Keratinocyte (primary cell): ENCODE results near the gene MRPS16. TPM values are rescaled to one million over a fixed set of nuclear protein-coding genes. Genes with fewer than 3 reads are reported as not detected.

Experiments
- DNase-seq: peaks from one replicate; pipeline ENCODE4 v3.0.0-alpha.2; 2011; ENCODE audit warnings: low read depth, missing footprints, low spot score
- FAIRE-seq: peaks from 2 replicates; lab custom pipeline; 2011; peaks lifted over from hg19 to GRCh38; lab: Jason Lieb, UNC
- H2AFZ ChIP-seq: 2 replicates; pipeline ENCODE4 v1.6.0; 2012; ENCODE audit warnings: low read length, control low read depth, inconsistent platforms; ENCODE audit not compliant: control insufficient read depth
- H3K27ac ChIP-seq: 2 replicates; pipeline ENCODE4 v1.5.1; 2011; ENCODE audit warnings: low read length; ENCODE audit not compliant: control insufficient read depth, insufficient read depth
- H3K27me3 ChIP-seq: 3 replicates; pipeline ENCODE4 v1.6.0; 2011; ENCODE audit warnings: low read length; ENCODE audit not compliant: control insufficient read depth, insufficient read depth; ENCODE audit errors: extremely low read depth
- H3K36me3 ChIP-seq, 2 experiments: 2 replicates in 1 of 2; 3 replicates in 1 of 2; pipeline ENCODE4 v1.5.1; 2011; ENCODE audit warnings: low read length in 2 of 2, mild to moderate bottlenecking in 1 of 2; ENCODE audit not compliant: control insufficient read depth in 2 of 2, insufficient read depth in 2 of 2; ENCODE audit errors: extremely low read depth in 1 of 2
- H3K4me1 ChIP-seq: 3 replicates; pipeline ENCODE4 v1.5.1; 2011; ENCODE audit warnings: low read length; ENCODE audit not compliant: control insufficient read depth, insufficient read depth; ENCODE audit errors: extremely low read depth
- H3K4me2 ChIP-seq: 3 replicates; pipeline ENCODE4 v1.6.0; 2011; ENCODE audit warnings: low read depth, low read length; ENCODE audit not compliant: control insufficient read depth, insufficient read depth; ENCODE audit errors: extremely low read depth
- H3K4me3 ChIP-seq, 3 experiments: fragments of 200-600 bp in 1 of 3; sonication (generic) in 1 of 3; 2 replicates in 2 of 3; 3 replicates in 1 of 3; pipeline ENCODE4 v1.5.1; 2011 to 2016; ENCODE audit warnings: low read length in 3 of 3, mild to moderate bottlenecking in 3 of 3, control low read depth in 2 of 3, inconsistent platforms in 1 of 3, low read depth in 1 of 3, mixed read lengths in 1 of 3, mixed run types in 1 of 3, moderate library complexity in 1 of 3; ENCODE audit not compliant: control insufficient read depth in 2 of 3, insufficient read depth in 2 of 3; ENCODE audit errors: extremely low read depth in 1 of 3
- H3K79me2 ChIP-seq: 2 replicates; pipeline ENCODE4 v1.6.0; 2012; ENCODE audit warnings: low read length; ENCODE audit not compliant: control insufficient read depth, insufficient read depth
- H3K9ac ChIP-seq: 3 replicates; pipeline ENCODE4 v1.6.0; 2011; ENCODE audit warnings: low read length; ENCODE audit not compliant: control insufficient read depth, insufficient read depth; ENCODE audit errors: extremely low read depth
- H3K9me1 ChIP-seq: 3 replicates; pipeline ENCODE4 v1.6.0; 2011; ENCODE audit warnings: low read length; ENCODE audit not compliant: control insufficient read depth, insufficient read depth; ENCODE audit errors: extremely low read depth
- H3K9me3 ChIP-seq: 2 replicates; pipeline ENCODE4 v1.5.1; 2012; ENCODE audit warnings: low read depth, low read length; ENCODE audit not compliant: control insufficient read depth
- H4K20me1 ChIP-seq: 3 replicates; pipeline ENCODE4 v1.6.0; 2011; ENCODE audit warnings: low read length; ENCODE audit not compliant: control insufficient read depth, insufficient read depth; ENCODE audit errors: extremely low read depth
- CTCF ChIP-seq, 3 experiments: IDR thresholded peaks in 1 of 3; conservative IDR thresholded peaks in 1 of 3; optimal IDR thresholded peaks in 1 of 3; 2 replicates in 2 of 3; 3 replicates in 1 of 3; pipeline versions ENCODE3 to v1.5.1; 2011; ENCODE audit warnings: low read length in 3 of 3, mild to moderate bottlenecking in 3 of 3, moderate library complexity in 2 of 3, control low read depth in 1 of 3, inconsistent platforms in 1 of 3; ENCODE audit not compliant: insufficient read depth in 2 of 3; ENCODE audit errors: extremely low read depth in 1 of 3
- EZH2 ChIP-seq: IDR thresholded peaks from one replicate; pipeline ENCODE4 v1.6.1; 2012; ENCODE audit warnings: inconsistent platforms, mild to moderate bottlenecking, low read length, moderate library complexity
- dilution Hi-C: fragments of 300-500 bp; cut with MboI; formaldehyde crosslinking; loops from one replicate; pipeline ENCODE4 v1.7.0; 2020; ENCODE audit warnings: low sequenced_read_pairs; ENCODE audit not compliant: extremely low pct_ligation_motif_present
- polyA plus RNA-seq, 5 experiments: library from polyadenylated mRNA; depleted of rRNA in 3 of 5; stranded (reverse) in 3 of 5; stranded (forward) in 1 of 5; unstranded in 1 of 5; fragments of >200 nt; gene quantifications; 1 replicate in 1 of 5; 2 replicates in 3 of 5; 3 replicates in 1 of 5; pipeline versions ENCODE4 v1.2.1 to v1.2.3, GENCODE V29; 2011 to 2012; ENCODE audit warnings: missing spikeins in 2 of 5, low read depth in 1 of 5, low replicate concordance in 1 of 5

Gene MRPS16
- polyA plus RNA-seq, 1 donor (not counting 4 experiments of a cell fraction or from before 2014, with no cell fraction given): 79.2 TPM

DNA sequence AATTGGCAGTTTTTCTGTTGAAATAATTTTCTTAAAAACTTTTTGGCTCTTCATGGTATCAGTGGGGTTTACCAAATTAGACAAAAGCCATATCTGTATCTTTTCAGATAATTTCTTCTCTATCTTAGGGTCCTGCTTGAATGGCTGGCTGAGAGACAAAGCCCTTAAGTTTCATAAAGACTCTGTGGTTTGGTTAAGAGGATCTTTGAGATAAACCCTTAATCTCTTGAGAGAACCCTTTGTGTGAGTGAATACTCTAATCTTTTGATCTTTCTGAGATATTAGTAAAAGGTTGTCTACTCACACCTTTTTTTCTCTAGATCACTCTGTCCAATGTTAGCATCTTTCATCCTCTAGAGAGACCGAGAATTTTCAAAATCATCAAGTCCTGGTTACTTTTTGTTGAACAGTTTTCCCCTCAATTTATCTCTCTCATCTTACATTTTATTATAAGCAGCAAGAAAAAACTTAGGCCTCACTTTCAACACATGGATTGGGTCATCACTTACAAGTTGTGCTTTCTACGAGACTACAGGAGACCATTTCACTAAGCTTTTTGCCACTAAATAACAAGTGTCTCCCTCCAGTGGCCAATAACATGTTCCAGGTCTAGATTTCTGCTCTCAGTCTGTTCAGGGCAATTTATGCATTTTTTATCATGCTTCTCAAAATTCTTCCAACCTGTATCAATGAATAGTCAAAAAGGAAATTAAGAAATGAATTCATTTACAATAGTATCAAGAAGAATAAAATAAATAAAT lies 33.8 kb downstream of the MRPS16 start:
- no peak overlapping the region for H3K4me2 ChIP-seq
- FAIRE-seq (peak; percentile 5), DNase-seq (no peak)
- no peaks in the 10 kb centered on the region for H3K9me3 ChIP-seq
- no peaks in the 10 kb centered on the region for H3K27me3 ChIP-seq
- no peaks in the 10 kb centered on the region for H4K20me1 ChIP-seq
- no peaks in the 10 kb centered on the region for H3K79me2 ChIP-seq
- no peak overlapping the region for H2AFZ ChIP-seq
- no peaks in the 10 kb centered on the region for H3K9me1 ChIP-seq
- no peaks in the 10 kb centered on the region for H3K4me1 ChIP-seq
- H3K36me3 ChIP-seq: peaks cover 3 to 5% of the 10 kb centered on the region in 2 experiments
- no peak overlapping the region for H3K27ac ChIP-seq
- H3K4me3 ChIP-seq: no peak overlapping the region
- TF ChIP-seq CTCF (optimal IDR thresholded peaks at IDR 0.05 in 1 of 3, IDR thresholded peaks at IDR 0.05 in 1 of 3, conservative IDR thresholded peaks at IDR 0.05 in 1 of 3; ENCODE audit: extremely low read depth in 1 of 3, insufficient read depth in 2 of 3, low read length in 3 of 3): peak; percentile 30 to 50 (median 45)
- no peak for TF ChIP-seq EZH2
- dilution Hi-C loops: no loop called here
- H3K9ac ChIP-seq: no peak overlapping the region

GRCh38 chr10:73217628-73218027 lies 34.8 kb downstream of the MRPS16 start:
- TF ChIP-seq EZH2: no peak
- TF ChIP-seq CTCF (optimal IDR thresholded peaks at IDR 0.05 in 1 of 3, IDR thresholded peaks at IDR 0.05 in 1 of 3, conservative IDR thresholded peaks at IDR 0.05 in 1 of 3; ENCODE audit: extremely low read depth in 1 of 3, insufficient read depth in 2 of 3, low read length in 3 of 3): no peak
- Histone ChIP-seq H3K27ac (no peak overlapping the region), H3K36me3 (peaks cover 3 to 5% of the 10 kb centered on the region in 2 experiments), H3K4me3 (no peak overlapping the region), H3K9me1 (no peaks in the 10 kb centered on the region), H3K9ac (no peak overlapping the region), H3K4me1 (no peaks in the 10 kb centered on the region), H3K4me2 (no peak overlapping the region), H2AFZ (no peak overlapping the region), H4K20me1 (no peaks in the 10 kb centered on the region), H3K9me3 (no peaks in the 10 kb centered on the region), H3K27me3 (no peaks in the 10 kb centered on the region), H3K79me2 (no peaks in the 10 kb centered on the region)
- FAIRE-seq (no peak), DNase-seq (no peak)
- dilution Hi-C loops: no loop called here
